ENCODE results near the gene GPR160. TPM values are rescaled to one million over a fixed set of nuclear protein-coding genes. Genes with fewer than 3 reads are reported as not detected.

Gene GPR160
- total and polyA plus RNA-seq, 2 of the 13 experiments (the other 11 are each of a cell fraction or from before 2014, with no cell fraction given), result 12.1 to 23.2 TPM

- TF ChIP-seq ZHX2 (IDR thresholded peaks at IDR 0.05; ENCODE audit: low read depth), result peak; percentile 14; the same call in 1 of the 2 replicates
- TF ChIP-seq ZHX2 (CRISPR knock-in tag; IDR thresholded peaks at IDR 0.05; ENCODE audit: borderline replicate concordance), result peak; percentile 27; the same call in 1 of the 2 replicates
- TF ChIP-seq PHF21A (CRISPR knock-in tag; IDR thresholded peaks at IDR 0.05), result peak; percentile 87
- no peak for TF ChIP-seq KLF13 (CRISPR knock-in tag; IDR thresholded peaks at IDR 0.05)
- TF ChIP-seq RARA (CRISPR knock-in tag; IDR thresholded peaks at IDR 0.05), result peak; percentile 11
- peak; percentile 33 for TF ChIP-seq ZNF18 (CRISPR knock-in tag; IDR thresholded peaks at IDR 0.05; ENCODE audit: insufficient replicate concordance)
- peak; percentile 48; the same call in 1 of the 2 replicates for TF ChIP-seq ZNF331 (CRISPR knock-in tag; IDR thresholded peaks at IDR 0.05)
- TF ChIP-seq, protein P1, sequence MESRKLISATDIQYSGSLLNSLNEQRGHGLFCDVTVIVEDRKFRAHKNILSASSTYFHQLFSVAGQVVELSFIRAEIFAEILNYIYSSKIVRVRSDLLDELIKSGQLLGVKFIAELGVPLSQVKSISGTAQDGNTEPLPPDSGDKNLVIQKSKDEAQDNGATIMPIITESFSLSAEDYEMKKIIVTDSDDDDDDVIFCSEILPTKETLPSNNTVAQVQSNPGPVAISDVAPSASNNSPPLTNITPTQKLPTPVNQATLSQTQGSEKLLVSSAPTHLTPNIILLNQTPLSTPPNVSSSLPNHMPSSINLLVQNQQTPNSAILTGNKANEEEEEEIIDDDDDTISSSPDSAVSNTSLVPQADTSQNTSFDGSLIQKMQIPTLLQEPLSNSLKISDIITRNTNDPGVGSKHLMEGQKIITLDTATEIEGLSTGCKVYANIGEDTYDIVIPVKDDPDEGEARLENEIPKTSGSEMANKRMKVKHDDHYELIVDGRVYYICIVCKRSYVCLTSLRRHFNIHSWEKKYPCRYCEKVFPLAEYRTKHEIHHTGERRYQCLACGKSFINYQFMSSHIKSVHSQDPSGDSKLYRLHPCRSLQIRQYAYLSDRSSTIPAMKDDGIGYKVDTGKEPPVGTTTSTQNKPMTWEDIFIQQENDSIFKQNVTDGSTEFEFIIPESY (CRISPR knock-in tag; IDR thresholded peaks at IDR 0.05), result peak; percentile 49; the same call in 1 of the 2 replicates
- peak; percentile 30 for TF ChIP-seq ASH2L (IDR thresholded peaks at IDR 0.05; ENCODE audit: insufficient read length, low read depth, low read length)
- TF ChIP-seq ZNF563 (CRISPR knock-in tag; IDR thresholded peaks at IDR 0.05), result peak; percentile 70
- TF ChIP-seq, protein P2, sequence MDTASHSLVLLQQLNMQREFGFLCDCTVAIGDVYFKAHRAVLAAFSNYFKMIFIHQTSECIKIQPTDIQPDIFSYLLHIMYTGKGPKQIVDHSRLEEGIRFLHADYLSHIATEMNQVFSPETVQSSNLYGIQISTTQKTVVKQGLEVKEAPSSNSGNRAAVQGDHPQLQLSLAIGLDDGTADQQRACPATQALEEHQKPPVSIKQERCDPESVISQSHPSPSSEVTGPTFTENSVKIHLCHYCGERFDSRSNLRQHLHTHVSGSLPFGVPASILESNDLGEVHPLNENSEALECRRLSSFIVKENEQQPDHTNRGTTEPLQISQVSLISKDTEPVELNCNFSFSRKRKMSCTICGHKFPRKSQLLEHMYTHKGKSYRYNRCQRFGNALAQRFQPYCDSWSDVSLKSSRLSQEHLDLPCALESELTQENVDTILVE (CRISPR knock-in tag; IDR thresholded peaks at IDR 0.05), result no peak
- TF ChIP-seq HDAC2 (CRISPR knock-in tag; IDR thresholded peaks at IDR 0.05), result peak; percentile 77
- peak; percentile 65; the same call in 1 of the 2 replicates for TF ChIP-seq ZGPAT (CRISPR knock-in tag; IDR thresholded peaks at IDR 0.05)
- 0 out of 2 replicates have a peak, but pooled peaks have one; percentile 57 for TF ChIP-seq ZNF274 (CRISPR knock-in tag; IDR thresholded peaks at IDR 0.05)
- TF ChIP-seq THAP11 (CRISPR knock-in tag; IDR thresholded peaks at IDR 0.05), result peak; percentile 52; the same call in 1 of the 2 replicates
Measured at GRCh38 chr3:170037463-170038433, at the start of gene GPR160 (continued).
